WTC11 (cell line): ENCODE measurements around the gene CMTM1. TPM values are rescaled to one million over a fixed set of nuclear protein-coding genes. Genes with fewer than 3 reads are reported as not detected.
A peak's percentile ranks its signal among the peaks of the same experiment; 100 is the strongest.

Experiments
- ATAC-seq: fragments of 200-7000 bp; cut with Tn5 transposase; 2 replicates; pipeline ENCODE4 v1.10.0; 2021; ENCODE audit warnings: mild to moderate bottlenecking, moderate library complexity
- CTCF ChIA-PET: fragments of 300-600 bp; sonication (Branson Sonifier 250); formaldehyde crosslinking; loops from one replicate; lab custom pipeline; 2021; ENCODE audit warnings: antibody characterized with exemption; lab: Charles Lee
- POLR2A ChIA-PET: fragments of 350-600 bp; sonication (Branson Sonifier 250); formaldehyde crosslinking; loops from one replicate; lab custom pipeline; 2021; ENCODE audit warnings: antibody characterized with exemption; lab: Charles Lee
- DNase-seq: peaks from one replicate; pipeline ENCODE4 v3.0.0; 2021; ENCODE audit warnings: low spot score
- H3K27ac Mint-ChIP-seq: 2 replicates; pipeline ENCODE4 v1.8.0; 2021; ENCODE audit warnings: mixed read lengths
- H3K27me3 Mint-ChIP-seq: 2 replicates; pipeline ENCODE4 v1.8.0; 2021; ENCODE audit warnings: low read depth, mild to moderate bottlenecking, moderate library complexity, mixed read lengths
- H3K36me3 Mint-ChIP-seq: 2 replicates; pipeline ENCODE4 v1.8.0; 2021; ENCODE audit warnings: mixed read lengths
- H3K4me1 Mint-ChIP-seq: 2 replicates; pipeline ENCODE4 v1.8.0; 2022; ENCODE audit warnings: mixed read lengths
- H3K4me3 Mint-ChIP-seq: 2 replicates; pipeline ENCODE4 v1.8.0; 2021; ENCODE audit warnings: mild to moderate bottlenecking, moderate library complexity, mixed read lengths
- H3K9me3 Mint-ChIP-seq: 2 replicates; pipeline ENCODE4 v1.8.0; 2021; ENCODE audit warnings: mixed read lengths
- CREM ChIP-seq: sonication (generic); formaldehyde crosslinking; IDR thresholded peaks from 2 replicates; pipeline ENCODE4 v1.8.1; 2022; ENCODE audit warnings: mild to moderate bottlenecking, missing genetic modification reagents, moderate library complexity
- FOXJ3 ChIP-seq: sonication (generic); formaldehyde crosslinking; IDR thresholded peaks from 2 replicates; pipeline ENCODE4 v1.9.0; 2021; ENCODE audit warnings: missing genetic modification reagents, mild to moderate bottlenecking, borderline replicate concordance
- JUN ChIP-seq: sonication (generic); formaldehyde crosslinking; IDR thresholded peaks from 2 replicates; pipeline ENCODE4 v1.8.0; 2023; ENCODE audit warnings: mild to moderate bottlenecking, missing genetic modification reagents
- MYBL2 ChIP-seq: sonication (generic); formaldehyde crosslinking; IDR thresholded peaks from 2 replicates; pipeline ENCODE4 v1.8.1; 2023; ENCODE audit warnings: mild to moderate bottlenecking, moderate library complexity, missing genetic modification reagents
- NR1H2 ChIP-seq: sonication (generic); formaldehyde crosslinking; IDR thresholded peaks from 2 replicates; pipeline ENCODE4 v1.9.0; 2021; ENCODE audit warnings: mild to moderate bottlenecking, moderate library complexity, missing genetic modification reagents
- RELA ChIP-seq: sonication (generic); formaldehyde crosslinking; IDR thresholded peaks from 2 replicates; pipeline ENCODE4 v1.8.1; 2022; ENCODE audit warnings: missing genetic modification reagents, mild to moderate bottlenecking, borderline replicate concordance
- SMAD3 ChIP-seq: sonication (generic); formaldehyde crosslinking; IDR thresholded peaks from 2 replicates; pipeline ENCODE4 v1.8.0; 2022; ENCODE audit warnings: missing genetic modification reagents, mild to moderate bottlenecking, borderline replicate concordance
- SMAD4 ChIP-seq: sonication (generic); formaldehyde crosslinking; IDR thresholded peaks from 2 replicates; pipeline ENCODE4 v1.8.0; 2022; ENCODE audit warnings: mild to moderate bottlenecking, missing genetic modification reagents
- ZNF232 ChIP-seq: sonication (generic); formaldehyde crosslinking; IDR thresholded peaks from 2 replicates; pipeline ENCODE4 v1.8.0; 2022; ENCODE audit warnings: mild to moderate bottlenecking, missing genetic modification reagents
- ZNF423 ChIP-seq: fragments of 250-450 bp; sonication (Bioruptor Pico); IDR thresholded peaks from 2 replicates; pipeline ENCODE4 v2.1.2; 2022; ENCODE audit warnings: mild to moderate bottlenecking, moderate library complexity
- total RNA-seq: library from RNA; stranded (reverse); gene quantifications from 3 replicates; pipeline ENCODE4 v1.2.3, GENCODE V29; 2021
- TF ChIP-seq, protein P1 (sequence below): fragments of 250-450 bp; sonication (Bioruptor Pico); IDR thresholded peaks from 2 replicates; pipeline ENCODE4 v1.9.0; 2021; ENCODE audit warnings: mild to moderate bottlenecking, borderline replicate concordance
- TF ChIP-seq, protein P2 (sequence below): sonication (generic); formaldehyde crosslinking; IDR thresholded peaks from 2 replicates; pipeline ENCODE4 v1.8.1; 2023; ENCODE audit warnings: mild to moderate bottlenecking, missing genetic modification reagents, moderate library complexity
- TF ChIP-seq, protein P3 (sequence below): sonication (generic); formaldehyde crosslinking; IDR thresholded peaks from 2 replicates; pipeline ENCODE4 v1.8.1; 2022; ENCODE audit warnings: low read depth, mild to moderate bottlenecking, moderate library complexity, missing genetic modification reagents, borderline replicate concordance

The CMTM1 gene
- total RNA-seq, 1 experiment from 2014 or later, result 1.6 TPM

DNA sequence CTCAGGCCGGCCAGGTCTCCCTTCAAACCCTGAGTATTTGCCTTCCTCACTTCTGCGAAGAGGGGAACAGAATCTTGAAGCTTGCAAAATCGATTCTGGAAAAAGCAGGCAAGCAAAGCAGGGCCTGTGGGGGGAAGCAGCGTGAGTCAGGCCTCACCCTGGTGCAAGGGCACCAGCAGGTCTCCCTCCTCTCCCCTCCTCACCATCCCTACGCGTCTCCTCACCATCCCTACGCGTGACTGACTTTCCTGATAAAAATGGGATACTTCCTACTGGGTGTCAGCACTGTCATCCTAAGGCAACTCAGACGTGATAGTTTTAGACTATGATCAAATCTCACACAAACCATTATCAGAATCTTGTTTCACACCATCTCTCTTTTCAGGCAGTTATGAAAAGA, 50.4 kb downstream of the CMTM1 start:
- Mint-ChIP-seq H3K4me3 (no peak overlapping the region), H3K27ac (peak overlapping the region; percentile 84), H3K9me3 (no peaks in the 10 kb centered on the region), H3K36me3 (peaks cover 49% of the 10 kb centered on the region), H3K4me1 (peaks cover 28% of the 10 kb centered on the region), H3K27me3 (no peaks in the 10 kb centered on the region)
- ChIA-PET CTCF (interaction anchor here (1.9 to 5.1 kb wide), 2 partner anchors 8 to 35 kb away, joined by 18 to 60 read pairs; no protein-coding TSS in a partner anchor), POLR2A (no interaction called here)
- no peak for DNase-seq
- ATAC-seq, result peak; percentile 71
- no peak for TF ChIP-seq FOXJ3 (CRISPR knock-in tag)
- TF ChIP-seq, all 79 proteins: peak for 0

DNA sequence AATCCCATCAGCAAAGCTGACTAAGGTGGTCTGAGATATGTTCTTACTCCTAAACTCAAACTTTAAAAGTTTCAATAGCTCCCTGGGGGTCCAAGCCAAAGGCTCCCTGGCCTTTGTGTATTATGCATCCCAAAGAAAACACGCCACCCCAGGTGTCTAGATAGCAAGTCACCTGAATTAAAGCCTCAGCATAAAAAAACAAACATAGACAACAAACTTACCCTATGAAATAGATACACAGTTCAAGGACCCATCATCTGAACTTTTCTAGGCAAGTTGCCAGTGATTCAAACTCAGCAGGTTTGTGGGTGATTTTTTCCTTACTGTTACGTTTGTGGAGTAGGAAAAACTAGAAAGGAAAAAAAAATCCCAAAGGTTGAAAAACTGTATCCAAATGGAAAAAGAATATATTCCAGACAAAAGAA, 50.8 kb downstream of the CMTM1 start:
- TF ChIP-seq ZNF423, result peak; percentile 43; the same call in 1 of the 2 replicates
- no peak for TF ChIP-seq SMAD4 (CRISPR knock-in tag)
- Mint-ChIP-seq H3K9me3 (no peaks in the 10 kb centered on the region), H3K4me3 (no peak overlapping the region), H3K27me3 (no peaks in the 10 kb centered on the region), H3K4me1 (peaks cover 28% of the 10 kb centered on the region), H3K27ac (peak overlapping the region; percentile 84; the same call in 1 of the 2 replicates), H3K36me3 (peaks cover 54% of the 10 kb centered on the region)
- ChIA-PET CTCF (interaction anchor here (1.5 to 5.1 kb wide), 3 partner anchors 9 to 34 kb away, joined by 5 to 60 read pairs (median 18); no protein-coding TSS in a partner anchor), POLR2A (no interaction called here)
- peak; percentile 15 for ATAC-seq
- no peak for DNase-seq

DNA sequence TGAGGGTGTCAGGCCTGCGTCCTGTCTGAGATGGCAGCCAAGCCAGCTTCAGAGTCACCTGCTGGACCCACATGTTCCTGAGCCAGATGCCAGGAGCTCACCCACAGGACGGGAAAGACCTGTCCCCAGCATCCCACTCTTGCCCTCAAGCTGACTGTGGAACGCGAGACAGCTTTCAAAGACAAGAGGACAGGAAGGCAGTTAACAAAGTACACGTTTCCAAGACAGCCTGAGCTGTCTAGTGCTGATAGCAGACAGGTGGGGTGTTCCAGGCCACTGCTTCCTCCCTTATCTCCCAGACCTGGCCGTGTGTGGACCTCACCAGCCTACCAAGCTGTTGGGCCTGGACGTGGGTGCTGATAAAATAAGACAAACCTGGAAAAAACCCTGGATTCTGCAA, 51.5 kb downstream of the CMTM1 start:
- no peaks in the 10 kb centered on the region for H3K9me3 Mint-ChIP-seq
- DNase-seq (no peak), ATAC-seq (no peak)
- H3K4me1 Mint-ChIP-seq, result peaks cover 28% of the 10 kb centered on the region
- no peak overlapping the region for H3K4me3 Mint-ChIP-seq
- H3K27me3 Mint-ChIP-seq, result no peaks in the 10 kb centered on the region
- peaks cover 58% of the 10 kb centered on the region for H3K36me3 Mint-ChIP-seq
- POLR2A ChIA-PET, result no interaction called here
- peak overlapping the region; percentile 5; the same call in 1 of the 2 replicates for H3K27ac Mint-ChIP-seq
- TF ChIP-seq, protein P1, sequence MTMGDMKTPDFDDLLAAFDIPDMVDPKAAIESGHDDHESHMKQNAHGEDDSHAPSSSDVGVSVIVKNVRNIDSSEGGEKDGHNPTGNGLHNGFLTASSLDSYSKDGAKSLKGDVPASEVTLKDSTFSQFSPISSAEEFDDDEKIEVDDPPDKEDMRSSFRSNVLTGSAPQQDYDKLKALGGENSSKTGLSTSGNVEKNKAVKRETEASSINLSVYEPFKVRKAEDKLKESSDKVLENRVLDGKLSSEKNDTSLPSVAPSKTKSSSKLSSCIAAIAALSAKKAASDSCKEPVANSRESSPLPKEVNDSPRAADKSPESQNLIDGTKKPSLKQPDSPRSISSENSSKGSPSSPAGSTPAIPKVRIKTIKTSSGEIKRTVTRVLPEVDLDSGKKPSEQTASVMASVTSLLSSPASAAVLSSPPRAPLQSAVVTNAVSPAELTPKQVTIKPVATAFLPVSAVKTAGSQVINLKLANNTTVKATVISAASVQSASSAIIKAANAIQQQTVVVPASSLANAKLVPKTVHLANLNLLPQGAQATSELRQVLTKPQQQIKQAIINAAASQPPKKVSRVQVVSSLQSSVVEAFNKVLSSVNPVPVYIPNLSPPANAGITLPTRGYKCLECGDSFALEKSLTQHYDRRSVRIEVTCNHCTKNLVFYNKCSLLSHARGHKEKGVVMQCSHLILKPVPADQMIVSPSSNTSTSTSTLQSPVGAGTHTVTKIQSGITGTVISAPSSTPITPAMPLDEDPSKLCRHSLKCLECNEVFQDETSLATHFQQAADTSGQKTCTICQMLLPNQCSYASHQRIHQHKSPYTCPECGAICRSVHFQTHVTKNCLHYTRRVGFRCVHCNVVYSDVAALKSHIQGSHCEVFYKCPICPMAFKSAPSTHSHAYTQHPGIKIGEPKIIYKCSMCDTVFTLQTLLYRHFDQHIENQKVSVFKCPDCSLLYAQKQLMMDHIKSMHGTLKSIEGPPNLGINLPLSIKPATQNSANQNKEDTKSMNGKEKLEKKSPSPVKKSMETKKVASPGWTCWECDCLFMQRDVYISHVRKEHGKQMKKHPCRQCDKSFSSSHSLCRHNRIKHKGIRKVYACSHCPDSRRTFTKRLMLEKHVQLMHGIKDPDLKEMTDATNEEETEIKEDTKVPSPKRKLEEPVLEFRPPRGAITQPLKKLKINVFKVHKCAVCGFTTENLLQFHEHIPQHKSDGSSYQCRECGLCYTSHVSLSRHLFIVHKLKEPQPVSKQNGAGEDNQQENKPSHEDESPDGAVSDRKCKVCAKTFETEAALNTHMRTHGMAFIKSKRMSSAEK (CRISPR knock-in tag), result no peak
- TF ChIP-seq SMAD3 (CRISPR knock-in tag) (no peak), ZNF232 (CRISPR knock-in tag) (no peak), JUN (CRISPR knock-in tag) (no peak), CREM (no peak), NR1H2 (CRISPR knock-in tag) (no peak), MYBL2 (CRISPR knock-in tag) (no peak), RELA (CRISPR knock-in tag) (no peak)
- TF ChIP-seq, protein P2, sequence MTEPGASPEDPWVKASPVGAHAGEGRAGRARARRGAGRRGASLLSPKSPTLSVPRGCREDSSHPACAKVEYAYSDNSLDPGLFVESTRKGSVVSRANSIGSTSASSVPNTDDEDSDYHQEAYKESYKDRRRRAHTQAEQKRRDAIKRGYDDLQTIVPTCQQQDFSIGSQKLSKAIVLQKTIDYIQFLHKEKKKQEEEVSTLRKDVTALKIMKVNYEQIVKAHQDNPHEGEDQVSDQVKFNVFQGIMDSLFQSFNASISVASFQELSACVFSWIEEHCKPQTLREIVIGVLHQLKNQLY (CRISPR knock-in tag), result no peak
- TF ChIP-seq, protein P3, sequence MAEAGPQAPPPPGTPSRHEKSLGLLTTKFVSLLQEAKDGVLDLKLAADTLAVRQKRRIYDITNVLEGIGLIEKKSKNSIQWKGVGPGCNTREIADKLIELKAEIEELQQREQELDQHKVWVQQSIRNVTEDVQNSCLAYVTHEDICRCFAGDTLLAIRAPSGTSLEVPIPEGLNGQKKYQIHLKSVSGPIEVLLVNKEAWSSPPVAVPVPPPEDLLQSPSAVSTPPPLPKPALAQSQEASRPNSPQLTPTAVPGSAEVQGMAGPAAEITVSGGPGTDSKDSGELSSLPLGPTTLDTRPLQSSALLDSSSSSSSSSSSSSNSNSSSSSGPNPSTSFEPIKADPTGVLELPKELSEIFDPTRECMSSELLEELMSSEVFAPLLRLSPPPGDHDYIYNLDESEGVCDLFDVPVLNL, result no peak
- CTCF ChIA-PET, result interaction anchor here (0.6 to 5.1 kb wide), 6 partner anchors 9 to 255 kb away, joined by 3 to 60 read pairs (median 5); no protein-coding TSS in a partner anchor
